H1 (cell line): ENCODE data around the gene PIGBOS1. TPM values are rescaled to one million over a fixed set of nuclear protein-coding genes. Genes with fewer than 3 reads are reported as not detected.

ENCODE experiments used
- CTCF ChIA-PET: fragments of 300-600 bp; sonication (Branson Sonifier 250); formaldehyde crosslinking; loops from one replicate; lab custom pipeline; 2021; ENCODE audit not compliant: partially characterized antibody; lab: Charles Lee
- POLR2A ChIA-PET: fragments of 300-600 bp; sonication (Branson Sonifier 250); formaldehyde crosslinking; loops from one replicate; lab custom pipeline; 2021; ENCODE audit warnings: inconsistent platforms; ENCODE audit not compliant: partially characterized antibody; lab: Charles Lee
- DNase-seq, 2 experiments: peaks; one replicate each; pipeline versions ENCODE4 v3.0.0 to v3.0.0-alpha.2; 2010 to 2022; ENCODE audit warnings: low spot score in 2 of 2, low read depth in 1 of 2, mixed read lengths in 1 of 2
- FAIRE-seq: peaks from 2 replicates; lab custom pipeline; 2011; peaks lifted over from hg19 to GRCh38; lab: Jason Lieb, UNC
- H2AFZ ChIP-seq: 2 replicates; pipeline ENCODE4 v1.8.1; 2012; ENCODE audit warnings: low read length, inconsistent platforms
- H2AK5ac ChIP-seq: 2 replicates; pipeline ENCODE4 v1.6.1; 2013; ENCODE audit warnings: low read depth, low read length
- H2BK120ac ChIP-seq: replicated peaks from 2 replicates; pipeline ENCODE3; 2013; ENCODE audit warnings: low read depth, low read length, inconsistent platforms
- H2BK12ac ChIP-seq: 2 replicates; pipeline ENCODE4 v1.6.1; 2013; ENCODE audit warnings: low read depth, low read length
- H2BK15ac ChIP-seq: 2 replicates; pipeline ENCODE4 v1.6.1; 2013; ENCODE audit warnings: low read length
- H2BK20ac ChIP-seq: 2 replicates; pipeline ENCODE4 v1.6.1; 2013; ENCODE audit warnings: low read length
- H2BK5ac ChIP-seq: 2 replicates; pipeline ENCODE4 v1.6.1; 2013; ENCODE audit warnings: low read depth, low read length
- H3K14ac ChIP-seq: 2 replicates; pipeline ENCODE4 v1.6.1; 2013; ENCODE audit warnings: inconsistent platforms; ENCODE audit not compliant: insufficient read length
- H3K18ac ChIP-seq: 2 replicates; pipeline ENCODE4 v1.6.1; 2013; ENCODE audit warnings: low read length; ENCODE audit errors: extremely low read depth
- H3K23ac ChIP-seq: 2 replicates; pipeline ENCODE4 v1.6.1; 2013; ENCODE audit warnings: inconsistent platforms; ENCODE audit not compliant: insufficient read length
- H3K23me2 ChIP-seq: 2 replicates; pipeline ENCODE4 v1.6.1; 2013; ENCODE audit warnings: low read depth, low read length
- H3K27ac ChIP-seq: 2 replicates; pipeline ENCODE4 v1.6.1; 2011; ENCODE audit warnings: low read depth, low read length, inconsistent platforms
- H3K27me3 ChIP-seq, 4 experiments: replicated peaks in 1 of 4; 1 replicate in 1 of 4; 2 replicates in 3 of 4; pipeline versions ENCODE4 v1.6.1 to v1.8.1; 2011 to 2013; ENCODE audit warnings: low read length in 3 of 4, mild to moderate bottlenecking in 3 of 4, inconsistent platforms in 2 of 4, mixed read lengths in 2 of 4, moderate library complexity in 1 of 4; ENCODE audit not compliant: control insufficient read depth in 3 of 4, insufficient read depth in 3 of 4; ENCODE audit errors: extremely low read depth in 1 of 4
- H3K36me3 ChIP-seq, 4 experiments: 2 replicates each; pipeline versions ENCODE4 v1.6.1 to v1.8.1; 2011 to 2013; ENCODE audit warnings: mild to moderate bottlenecking in 4 of 4, low read length in 3 of 4, moderate library complexity in 2 of 4, control low read depth in 1 of 4, inconsistent platforms in 1 of 4; ENCODE audit not compliant: insufficient read depth in 4 of 4, control insufficient read depth in 2 of 4
- H3K4ac ChIP-seq: replicated peaks from 2 replicates; pipeline ENCODE3; 2013; ENCODE audit warnings: low read length, low read depth, mixed read lengths, inconsistent platforms; ENCODE audit not compliant: insufficient read length
- H3K4me1 ChIP-seq, 4 experiments: replicated peaks in 1 of 4; 1 replicate in 1 of 4; 2 replicates in 3 of 4; pipeline versions ENCODE4 v1.6.1 to v1.8.1; 2011 to 2013; ENCODE audit warnings: low read length in 3 of 4, inconsistent platforms in 2 of 4, mixed read lengths in 1 of 4; ENCODE audit not compliant: insufficient read depth in 4 of 4, control insufficient read depth in 3 of 4
- H3K4me2 ChIP-seq, 2 experiments: 2 replicates each; pipeline versions ENCODE4 v1.6.1 to v1.8.1; 2011 to 2013; ENCODE audit warnings: low read depth in 2 of 2, low read length in 2 of 2, control low read depth in 1 of 2, inconsistent platforms in 1 of 2, mild to moderate bottlenecking in 1 of 2; ENCODE audit not compliant: insufficient read depth in 1 of 2
- H3K4me3 ChIP-seq, 4 experiments: fragments of 200-600, 300-600 bp in 1 of 4; sonication (generic), shearing (Covaris generic), sonication (Bioruptor Twin) in 1 of 4; 2 replicates each; pipeline versions ENCODE4 v1.5.1 to v1.8.1; 2011 to 2016; ENCODE audit warnings: low read length in 4 of 4, low read depth in 3 of 4, control low read depth in 2 of 4, inconsistent platforms in 2 of 4, mild to moderate bottlenecking in 2 of 4, mixed read lengths in 1 of 4, moderate library complexity in 1 of 4; ENCODE audit not compliant: insufficient read depth in 2 of 4; ENCODE audit errors: extremely low read depth in 1 of 4
- H3K56ac ChIP-seq: replicated peaks from 2 replicates; pipeline ENCODE3; 2013; ENCODE audit warnings: low read depth, mild to moderate bottlenecking, mixed read lengths, low read length, inconsistent platforms; ENCODE audit not compliant: insufficient read length
- H3K79me1 ChIP-seq: 2 replicates; pipeline ENCODE4 v1.6.1; 2013; ENCODE audit warnings: low read depth, low read length, control low read depth
- H3K79me2 ChIP-seq, 2 experiments: 2 replicates each; pipeline versions ENCODE4 v1.6.1 to v1.8.1; 2012 to 2013; ENCODE audit warnings: low read length in 2 of 2, mild to moderate bottlenecking in 2 of 2, inconsistent platforms in 1 of 2; ENCODE audit not compliant: insufficient read depth in 2 of 2, control insufficient read depth in 1 of 2
- H3K9ac ChIP-seq, 4 experiments: replicated peaks in 1 of 4; 1 replicate in 1 of 4; 2 replicates in 3 of 4; pipeline versions ENCODE4 v1.6.1 to v1.8.1; 2011 to 2013; ENCODE audit warnings: low read depth in 3 of 4, low read length in 3 of 4, control low read depth in 2 of 4, mild to moderate bottlenecking in 2 of 4, moderate library complexity in 2 of 4, inconsistent platforms in 1 of 4; ENCODE audit errors: extremely low read depth in 1 of 4
- H3K9me3 ChIP-seq, 2 experiments: 2 replicates each; pipeline versions ENCODE4 v1.6.1 to v1.8.1; 2012 to 2013; ENCODE audit warnings: mild to moderate bottlenecking in 2 of 2, moderate library complexity in 2 of 2, control low read depth in 1 of 2, inconsistent platforms in 1 of 2, low read depth in 1 of 2, low read length in 1 of 2, mixed read lengths in 1 of 2; ENCODE audit not compliant: insufficient read depth in 2 of 2
- H4K20me1 ChIP-seq, 2 experiments: replicated peaks in 1 of 2; 2 replicates each; pipeline versions ENCODE3 to v1.8.1; 2011 to 2013; ENCODE audit warnings: inconsistent platforms in 2 of 2, low read length in 2 of 2, mild to moderate bottlenecking in 1 of 2; ENCODE audit not compliant: insufficient read depth in 2 of 2, control insufficient read depth in 1 of 2
- H4K5ac ChIP-seq: 2 replicates; pipeline ENCODE4 v1.6.1; 2013; ENCODE audit warnings: low read length, low read depth, mixed read lengths, inconsistent platforms; ENCODE audit not compliant: insufficient read length
- H4K8ac ChIP-seq: 2 replicates; pipeline ENCODE4 v1.8.0; 2013; ENCODE audit warnings: mild to moderate bottlenecking, moderate library complexity, low read length, inconsistent platforms; ENCODE audit not compliant: insufficient read depth; ENCODE audit errors: extremely low read depth
- H4K91ac ChIP-seq: replicated peaks from 2 replicates; pipeline ENCODE3; 2013; ENCODE audit warnings: low read length, mixed read lengths, inconsistent platforms; ENCODE audit not compliant: insufficient read length
- CBX8 ChIP-seq: fragments of 300-800, 300-1000 bp; sonication (generic); IDR thresholded peaks from 2 replicates; pipeline ENCODE4 v1.7.1; 2016; ENCODE audit warnings: low read depth, low read length, borderline replicate concordance
- WGBS, 2 experiments: shearing (Covaris generic) in 1 of 2; methylation state at CpG; one replicate each; pipeline versions ENCODE4 v1.1.6 to v1.1.7; 2013 to 2015; ENCODE audit warnings: low lambda C conversion rate in 2 of 2, mixed read lengths in 2 of 2, inconsistent platforms in 1 of 2, low coverage in 1 of 2, missing lambda C conversion rate in 1 of 2; ENCODE audit not compliant: insufficient replicate concordance in 2 of 2, insufficient coverage in 1 of 2, insufficient read length in 1 of 2; ENCODE audit errors: extremely low coverage in 1 of 2, missing lambda C conversion rate in 1 of 2; 5-methylcytosine and 5-hydroxymethylcytosine counted together
- polyA plus RNA-seq, 7 experiments: library from polyadenylated mRNA; depleted of rRNA in 3 of 7; stranded (reverse) in 5 of 7; unstranded in 2 of 7; fragments of >200 nt in 5 of 7; fragments of 200-250 nt in 2 of 7; gene quantifications; 1 replicate in 5 of 7; 2 replicates in 1 of 7; 4 replicates in 1 of 7; pipeline versions ENCODE4 v1.2.1 to v1.2.3, GENCODE V29; 2011 to 2013; ENCODE audit warnings: missing spikeins in 2 of 7, mixed read lengths in 2 of 7
- total RNA-seq: library from RNA; stranded (reverse); fragmentation: NEBNext Ultra II Directional; extraction: Animal tissue kit (Norgen Biotek cat#: 25700); gene quantifications from 2 replicates; pipeline ENCODE4 v1.2.1, GENCODE V29; 2021
- TF ChIP-seq, protein P1 (sequence below): IDR thresholded peaks from 2 replicates; pipeline ENCODE4 v1.6.1; 2011; ENCODE audit warnings: low read length, improper control_type of control experiment
- TF ChIP-seq, protein P2 (sequence below): IDR thresholded peaks from 2 replicates; pipeline ENCODE4 v1.6.1; 2012; ENCODE audit warnings: inconsistent platforms

Gene PIGBOS1
- total and polyA plus RNA-seq, 2 of the 8 experiments (the other 6 are each of a cell fraction or from before 2014, with no cell fraction given) = 7.8 to 16.7 TPM

- Histone ChIP-seq H4K8ac (no peak overlapping the region), H3K4ac (no peak overlapping the region), H2BK12ac (no peak overlapping the region), H4K91ac (no peak overlapping the region), H3K23me2 (no peaks in the 10 kb centered on the region), H3K14ac (no peak overlapping the region), H3K27me3 (no peaks in the 10 kb centered on the region), H3K18ac (no peak overlapping the region), H3K27ac (no peak overlapping the region), H2AFZ (no peak overlapping the region), H3K4me1 (peaks cover 2 to 6% (median 4%) of the 10 kb centered on the region in 4 experiments; a peak in 5 of 7 replicates), H2AK5ac (no peak overlapping the region), H4K20me1 (no peaks in the 10 kb centered on the region), H3K36me3 (no peaks in the 10 kb centered on the region), H2BK15ac (no peak overlapping the region), H2BK20ac (no peak overlapping the region), H2BK120ac (no peak overlapping the region), H4K5ac (no peak overlapping the region), H3K56ac (no peak overlapping the region), H3K4me3 (no peak overlapping the region), H3K9ac (no peak overlapping the region), H3K79me1 (no peaks in the 10 kb centered on the region), H3K9me3 (no peaks in the 10 kb centered on the region), H3K79me2 (no peaks in the 10 kb centered on the region), H3K4me2 (no peak overlapping the region), H3K23ac (no peak overlapping the region), H2BK5ac (no peak overlapping the region)
- TF ChIP-seq, protein P1, sequence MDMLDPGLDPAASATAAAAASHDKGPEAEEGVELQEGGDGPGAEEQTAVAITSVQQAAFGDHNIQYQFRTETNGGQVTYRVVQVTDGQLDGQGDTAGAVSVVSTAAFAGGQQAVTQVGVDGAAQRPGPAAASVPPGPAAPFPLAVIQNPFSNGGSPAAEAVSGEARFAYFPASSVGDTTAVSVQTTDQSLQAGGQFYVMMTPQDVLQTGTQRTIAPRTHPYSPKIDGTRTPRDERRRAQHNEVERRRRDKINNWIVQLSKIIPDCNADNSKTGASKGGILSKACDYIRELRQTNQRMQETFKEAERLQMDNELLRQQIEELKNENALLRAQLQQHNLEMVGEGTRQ = no peak
- TF ChIP-seq, protein P2, sequence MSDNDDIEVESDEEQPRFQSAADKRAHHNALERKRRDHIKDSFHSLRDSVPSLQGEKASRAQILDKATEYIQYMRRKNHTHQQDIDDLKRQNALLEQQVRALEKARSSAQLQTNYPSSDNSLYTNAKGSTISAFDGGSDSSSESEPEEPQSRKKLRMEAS = no peak
- no peak for TF ChIP-seq CBX8
- FAIRE-seq (no peak), DNase-seq (no peak)
- WGBS, 2 experiments = 89% methylated on average over 2 of the region's 2 CpGs; no CpG with 5 or more reads in 1 of the 2 experiments
- CTCF ChIA-PET = interaction anchor here (0.9 kb wide), 1 partner anchor 92 kb away, joined by 3 read pairs; no protein-coding TSS in a partner anchor
- POLR2A ChIA-PET = interaction anchor here (0.7 kb wide), 1 partner anchor 24 kb away, joined by 3 read pairs; the partner anchor contains the start of genes PIGB and PIGBOS1
Observed at GRCh38 chr15:55343168-55343567, 24.2 kb upstream of the PIGBOS1 start.
